K562 (cell line): ENCODE measurements around the gene KCNMB3. TPM values are rescaled to one million over a fixed set of nuclear protein-coding genes. Genes with fewer than 3 reads are reported as not detected.
"Not testable (repeated sequence)": the region's sequence is repeated elsewhere in the genome, so short reads cannot be mapped to it uniquely, and the experiment has no call there.

ENCODE experiments used
- ATAC-seq: fragments of 200-7000 bp; cut with Tn5 transposase; 3 replicates; pipeline ENCODE4 v1.9.1; 2020; ENCODE audit warnings: moderate library complexity
- BruUV-seq: library from RNA; stranded (reverse); fragments of 400-500 nt; replicated peaks from 2 replicates; lab custom pipeline; 2021; lab: Mats Ljungman, UMichigan
- CTCF ChIA-PET: fragments of 300-600 bp; formaldehyde crosslinking; extraction: SDS; loops from one replicate; lab custom pipeline; 2021; ENCODE audit warnings: low intra/inter-chr PET ratio; lab: Yijun Ruan, JAX
- POLR2A ChIA-PET: fragments of 300-600, 350-650 bp; sonication (Branson Sonifier 250); formaldehyde crosslinking; extraction: SDS; loops from one replicate; lab custom pipeline; 2021; ENCODE audit warnings: antibody characterized with exemption, inconsistent platforms; lab: Yijun Ruan, JAX
- DNase-seq, 4 experiments: peaks; one replicate each; pipeline versions ENCODE4 v3.0.0 to v3.0.0-alpha.2; 2011 to 2018; ENCODE audit warnings: low spot score in 3 of 4, mixed read lengths in 3 of 4; ENCODE audit errors: extremely low read depth in 1 of 4
- FAIRE-seq: peaks from 2 replicates; lab custom pipeline; 2011; peaks lifted over from hg19 to GRCh38; lab: Jason Lieb, UNC
- H2AFZ ChIP-seq: 2 replicates; pipeline ENCODE4 v1.6.0; 2011; ENCODE audit warnings: low read depth, low read length, control low read depth, inconsistent platforms
- H3K27ac ChIP-seq: fragments of 200-600 bp; 3 replicates; pipeline ENCODE4 v1.8.0; 2011; ENCODE audit warnings: low read depth, mild to moderate bottlenecking, control low read depth, inconsistent platforms, low read length, moderate library complexity, mixed read lengths; ENCODE audit errors: extremely low read depth
- H3K27me3 ChIP-seq, 2 experiments: fragments of 300-600 bp in 1 of 2; 2 replicates in 1 of 2; 3 replicates in 1 of 2; pipeline versions ENCODE4 v1.6.0 to v1.8.0; 2011; ENCODE audit warnings: inconsistent platforms in 2 of 2, low read length in 2 of 2, mild to moderate bottlenecking in 1 of 2, mixed read lengths in 1 of 2, moderate library complexity in 1 of 2; ENCODE audit not compliant: control insufficient read depth in 2 of 2, insufficient read depth in 2 of 2
- H3K36me3 ChIP-seq: fragments of 300-600 bp; 3 replicates; pipeline ENCODE4 v1.8.0; 2011; ENCODE audit warnings: mild to moderate bottlenecking, low read length, inconsistent platforms; ENCODE audit not compliant: control insufficient read depth, insufficient read depth
- H3K4me1 ChIP-seq, 2 experiments: fragments of 200-600 bp in 1 of 2; replicated peaks in 1 of 2; 2 replicates in 1 of 2; 3 replicates in 1 of 2; pipeline versions ENCODE4 v1.5.1 to v1.8.0; 2011; ENCODE audit warnings: inconsistent platforms in 2 of 2, low read length in 2 of 2, mild to moderate bottlenecking in 1 of 2, mixed read lengths in 1 of 2, moderate library complexity in 1 of 2; ENCODE audit not compliant: control insufficient read depth in 2 of 2, insufficient read depth in 2 of 2
- H3K4me2 ChIP-seq: 2 replicates; pipeline ENCODE4 v1.6.1; 2011; ENCODE audit warnings: low read length, control low read depth, inconsistent platforms, mixed read lengths; ENCODE audit not compliant: insufficient read depth
- H3K4me3 ChIP-seq: fragments of 200-600 bp; sonication (generic), shearing (Covaris generic); 2 replicates; pipeline ENCODE4 v1.5.1; 2016; ENCODE audit warnings: control low read depth, inconsistent platforms
- H3K79me2 ChIP-seq: fragments of 200-600 bp; 3 replicates; pipeline ENCODE4 v1.8.0; 2011; ENCODE audit warnings: low read length, inconsistent platforms; ENCODE audit not compliant: control insufficient read depth, insufficient read depth
- H3K9ac ChIP-seq, 2 experiments: 2 replicates each; pipeline versions ENCODE4 v1.6.0 to v1.6.1; 2011; ENCODE audit warnings: low read depth in 2 of 2, low read length in 2 of 2, control low read depth in 1 of 2, inconsistent platforms in 1 of 2, mild to moderate bottlenecking in 1 of 2, mixed read lengths in 1 of 2; ENCODE audit not compliant: insufficient read depth in 1 of 2
- H3K9me1 ChIP-seq: one replicate; pipeline ENCODE4 v1.6.0; 2011; ENCODE audit warnings: inconsistent platforms, mild to moderate bottlenecking, low read length, moderate library complexity; ENCODE audit not compliant: control insufficient read depth, insufficient read depth
- H3K9me3 ChIP-seq: replicated peaks from 2 replicates; pipeline ENCODE4 v1.5.1; 2011; ENCODE audit warnings: low read depth, low read length, inconsistent platforms; ENCODE audit not compliant: control insufficient read depth, insufficient read depth
- H4K20me1 ChIP-seq: replicated peaks from 2 replicates; pipeline ENCODE4 v1.6.1; 2011; ENCODE audit warnings: low read length, inconsistent platforms, mixed read lengths; ENCODE audit not compliant: control insufficient read depth, insufficient read depth
- ARNT ChIP-seq, 2 experiments: fragments of 450-650 bp; IDR thresholded peaks; 2 replicates each; pipeline ENCODE4 v1.6.1; 2016; ENCODE audit warnings: mild to moderate bottlenecking in 1 of 2
- ATF3 ChIP-seq, 2 experiments: fragments of 450-650 bp in 1 of 2; sonication (generic) in 1 of 2; formaldehyde crosslinking in 1 of 2; IDR thresholded peaks in 1 of 2; conservative IDR thresholded peaks in 1 of 2; 2 replicates each; pipeline versions ENCODE4 v1.6.1 to v1.8.1; 2016 to 2023; ENCODE audit warnings: mild to moderate bottlenecking in 2 of 2, moderate library complexity in 2 of 2, inconsistent platforms in 1 of 2, missing genetic modification reagents in 1 of 2
- E2F5 ChIP-seq: sonication (generic); formaldehyde crosslinking; IDR thresholded peaks from 2 replicates; pipeline ENCODE4 v1.8.0; 2022; ENCODE audit warnings: mild to moderate bottlenecking, missing genetic modification reagents
- ELF2 ChIP-seq: fragments of 250-450 bp; sonication (Bioruptor Pico); IDR thresholded peaks from 2 replicates; pipeline ENCODE4 v1.5.0; 2021; ENCODE audit warnings: mild to moderate bottlenecking
- ESRRB ChIP-seq: fragments of 250-450 bp; sonication (Bioruptor Pico); IDR thresholded peaks from 2 replicates; pipeline ENCODE4 v1.5.0; 2020; ENCODE audit warnings: mild to moderate bottlenecking, moderate library complexity, borderline replicate concordance
- LARP7 ChIP-seq: fragments of 450-650 bp; IDR thresholded peaks from 2 replicates; pipeline ENCODE4 v1.6.1; 2016
- RBM15 ChIP-seq: fragments of 200-400 bp; formaldehyde crosslinking; IDR thresholded peaks from 2 replicates; pipeline ENCODE4 v1.6.1; 2018; ENCODE audit warnings: mild to moderate bottlenecking, low read length, moderate library complexity; ENCODE audit not compliant: insufficient read depth
- ZBTB7A ChIP-seq: IDR thresholded peaks from 2 replicates; pipeline ENCODE4 v1.6.1; 2011; ENCODE audit warnings: low read depth, mild to moderate bottlenecking, low read length, moderate library complexity, borderline replicate concordance; ENCODE audit not compliant: control insufficient read depth
- ZFP91 ChIP-seq: sonication (generic); formaldehyde crosslinking; IDR thresholded peaks from 2 replicates; pipeline ENCODE4 v1.8.0; 2022; ENCODE audit warnings: mild to moderate bottlenecking, missing genetic modification reagents
- ZNF444 ChIP-seq: fragments of 250-450 bp; sonication (Bioruptor Pico); IDR thresholded peaks from 2 replicates; pipeline ENCODE4 v1.4.0; 2020; ENCODE audit warnings: mild to moderate bottlenecking, moderate library complexity
- ZNF780A ChIP-seq: fragments of 250-450 bp; sonication (Bioruptor Pico); IDR thresholded peaks from 2 replicates; pipeline ENCODE4 v1.5.0; 2021; ENCODE audit warnings: mild to moderate bottlenecking
- WGBS: fragments of 100-300 bp; shearing (Covaris generic); methylation state at CpG from one replicate; pipeline ENCODE4 v1.1.6; 2016; ENCODE audit warnings: low coverage, mixed read lengths; ENCODE audit not compliant: insufficient coverage; ENCODE audit errors: missing lambda C conversion rate; 5-methylcytosine and 5-hydroxymethylcytosine counted together
- in situ Hi-C: fragments of 300-500 bp; cut with MboI; formaldehyde crosslinking; loops from 4 replicates; pipeline ENCODE4 v1.15.0; 2018; ENCODE audit warnings: inconsistent platforms, mixed read lengths
- intact Hi-C: fragments of 100-400 bp; cut with micrococcal nuclease; formaldehyde crosslinking; loops from 2 replicates; pipeline ENCODE4 v1.14.2; 2022
- polyA plus RNA-seq, 8 experiments: library from polyadenylated mRNA; depleted of rRNA in 4 of 8; stranded (reverse) in 5 of 8; unstranded in 3 of 8; fragments of >200 nt; fragmentation: Nextera tagmentation in 2 of 8; fragmentation: Illumina TruSeq in 1 of 8; extraction: Ambion mirVana in 2 of 8; extraction: Trizol in 1 of 8; gene quantifications; 2 replicates each; pipeline versions ENCODE4 v1.2.1 to v1.2.3, GENCODE V29; 2011 to 2014; ENCODE audit warnings: inconsistent platforms in 1 of 8, missing spikeins in 1 of 8
- total RNA-seq, 7 experiments: library from RNA; depleted of rRNA in 6 of 7; stranded (reverse); fragments of >200 nt in 6 of 7; fragmentation: Illumina TruSeq in 2 of 7; extraction: Trizol in 2 of 7; gene quantifications; 2 replicates each; pipeline versions ENCODE4 v1.2.1 to v1.2.3, GENCODE V29; 2011 to 2021; ENCODE audit warnings: low replicate concordance in 1 of 7

KCNMB3 gene
- total and polyA plus RNA-seq, 9 of the 15 experiments (the other 6 are each of a cell fraction or from before 2014, with no cell fraction given), result 7.0 to 21.1 (median 14.3) TPM

- H3K9me1 ChIP-seq, intact Hi-C loops, H3K4me3 ChIP-seq, H2AFZ ChIP-seq, FAIRE-seq, H3K4me1 ChIP-seq, H3K9ac ChIP-seq, H3K9me3 ChIP-seq, BruUV-seq, ATAC-seq, H3K27ac ChIP-seq, DNase-seq, H4K20me1 ChIP-seq, POLR2A ChIA-PET, H3K4me2 ChIP-seq, H3K79me2 ChIP-seq, CTCF ChIA-PET, H3K27me3 ChIP-seq, in situ Hi-C loops: not testable (repeated sequence)
- H3K36me3 ChIP-seq, result peaks cover 47% of the 10 kb centered on the region
- 53% methylated on average over 1 of the region's 1 CpG for WGBS
These were observed 10.6 kb downstream of the KCNMB3 start for GRCh38 chr3:179240299-179240698.

- BruUV-seq, result no TSS peak
- DNase-seq (peak in 2 of 4 experiments; percentile 30 to 46), ATAC-seq (peak; percentile 91), FAIRE-seq (no peak)
- Histone ChIP-seq H3K4me1 (peaks cover 0 to 5% of the 10 kb centered on the region in 2 experiments; a peak in 1 of 5 replicates), H3K9ac (no peak overlapping the region), H2AFZ (no peak overlapping the region), H3K4me3 (no peak overlapping the region), H3K79me2 (no peaks in the 10 kb centered on the region), H3K27me3 (no peaks in the 10 kb centered on the region), H3K4me2 (no peak overlapping the region; the same call in 1 of the 2 replicates), H3K9me3 (no peaks in the 10 kb centered on the region), H3K36me3 (peaks cover 45% of the 10 kb centered on the region; the same call in 2 of the 3 replicates), H3K9me1 (no peaks in the 10 kb centered on the region), H4K20me1 (no peaks in the 10 kb centered on the region), H3K27ac (peak overlapping the region; percentile 7; the same call in 1 of the 3 replicates)
- CTCF ChIA-PET, result no interaction called here
- intact Hi-C loops (no loop called here), in situ Hi-C loops (no loop called here)
- POLR2A ChIA-PET, result interaction anchor here (0.7 kb wide), 2 partner anchors 14 to 84 kb away, joined by 4 read pairs; no protein-coding TSS in a partner anchor
- WGBS, result 25% methylated on average over 2 of the region's 2 CpGs
- TF ChIP-seq ZNF780A, result no peak
- no peak for TF ChIP-seq ZNF444 (CRISPR knock-in tag)
- no peak for TF ChIP-seq E2F5 (CRISPR knock-in tag)
- TF ChIP-seq ARNT (IDR thresholded peaks at IDR 0.05), result no peak
- TF ChIP-seq RBM15, result no peak
- peak; percentile 26; the same call in 1 of the 2 replicates for TF ChIP-seq ATF3 (IDR thresholded peaks at IDR 0.05)
- no peak for TF ChIP-seq ATF3 (CRISPR knock-in tag; conservative IDR thresholded peaks at IDR 0.05)
- no peak for TF ChIP-seq LARP7
- TF ChIP-seq ZBTB7A, result no peak
- TF ChIP-seq ELF2, result no peak
- no peak for TF ChIP-seq ESRRB (CRISPR knock-in tag)
- TF ChIP-seq ZFP91, result no peak
These were observed 14.1 kb downstream of the KCNMB3 start for GRCh38 chr3:179236669-179237301.
